Hepatocyte (in vitro differentiated cells): ENCODE data around the gene TRIM3. TPM values are rescaled to one million over a fixed set of nuclear protein-coding genes. Genes with fewer than 3 reads are reported as not detected.

Source experiments
- DNase-seq: peaks from one replicate; pipeline ENCODE4 v3.0.0-alpha.2; 2016; ENCODE audit warnings: low spot score
- H2AFZ ChIP-seq: fragments of 200-600 bp; sonication (generic); 2 replicates; pipeline ENCODE4 v1.6.0; 2016; ENCODE audit warnings: antibody characterized with exemption, mild to moderate bottlenecking
- H3K27ac ChIP-seq: fragments of 200-600 bp; sonication (generic); 2 replicates; pipeline ENCODE4 v1.5.1; 2016; ENCODE audit warnings: mild to moderate bottlenecking
- H3K27me3 ChIP-seq: fragments of 200-600 bp; sonication (generic); 2 replicates; pipeline ENCODE4 v1.6.1; 2016
- H3K36me3 ChIP-seq: fragments of 200-600 bp; sonication (generic); replicated peaks from 2 replicates; pipeline ENCODE4 v1.5.1; 2016; ENCODE audit warnings: low read depth; ENCODE audit not compliant: insufficient read depth
- H3K4me1 ChIP-seq: fragments of 200-600 bp; sonication (generic); 2 replicates; pipeline ENCODE4 v1.5.1; 2016; ENCODE audit warnings: mild to moderate bottlenecking, moderate library complexity; ENCODE audit not compliant: insufficient read depth
- H3K4me2 ChIP-seq: fragments of 200-600 bp; sonication (generic); 2 replicates; pipeline ENCODE4 v1.6.0; 2016
- H3K4me3 ChIP-seq: fragments of 200-600 bp; sonication (generic); 2 replicates; pipeline ENCODE4 v1.5.1; 2016; ENCODE audit warnings: mild to moderate bottlenecking
- H3K79me2 ChIP-seq: fragments of 200-600 bp; sonication (generic); 2 replicates; pipeline ENCODE4 v1.6.0; 2017; ENCODE audit warnings: mild to moderate bottlenecking
- H3K9me2 ChIP-seq: fragments of 200-600 bp; sonication (generic); replicated peaks from 2 replicates; pipeline ENCODE4 v1.6.0; 2017; ENCODE audit warnings: mild to moderate bottlenecking; ENCODE audit not compliant: insufficient read depth
- H3K9me3 ChIP-seq: fragments of 200-600 bp; sonication (generic); 2 replicates; pipeline ENCODE4 v1.5.1; 2016; ENCODE audit warnings: low read depth, mild to moderate bottlenecking
- H4K20me1 ChIP-seq: fragments of 200-600 bp; sonication (generic); 2 replicates; pipeline ENCODE4 v1.6.0; 2016; ENCODE audit warnings: mild to moderate bottlenecking; ENCODE audit not compliant: insufficient read depth, poor library complexity, severe bottlenecking
- EZH2 ChIP-seq: fragments of 200-600 bp; sonication (generic); IDR thresholded peaks from 2 replicates; pipeline ENCODE4 v1.6.1; 2016; ENCODE audit warnings: antibody characterized with exemption, mild to moderate bottlenecking, borderline replicate concordance
- EZH2phosphoT487 ChIP-seq: fragments of 200-600 bp; sonication (generic); IDR thresholded peaks from one replicate; pipeline ENCODE4 v1.6.1; 2018; ENCODE audit warnings: antibody characterized with exemption, mild to moderate bottlenecking, low read depth, moderate library complexity; ENCODE audit not compliant: unreplicated experiment, severe bottlenecking
- WGBS: methylation state at CpG from one replicate; pipeline ENCODE4 v1.1.6; 2016; ENCODE audit warnings: low lambda C conversion rate; ENCODE audit errors: missing lambda C conversion rate; 5-methylcytosine and 5-hydroxymethylcytosine counted together
- polyA plus RNA-seq: library from polyadenylated mRNA; unstranded; fragments of >200 nt; fragmentation: Nextera tagmentation; extraction: Ambion mirVana; gene quantifications from 2 replicates; pipeline ENCODE4 v1.2.1, GENCODE V29; 2016
- total RNA-seq: library from RNA; depleted of rRNA; stranded (reverse); fragments of >200 nt; gene quantifications from 2 replicates; pipeline ENCODE4 v1.2.3, GENCODE V29; 2014
- TF ChIP-seq, protein P1 (sequence below): fragments of 200-600 bp; sonication (generic); IDR thresholded peaks from 2 replicates; pipeline ENCODE4 v1.5.1; 2016; ENCODE audit warnings: antibody characterized with exemption, mild to moderate bottlenecking; ENCODE audit not compliant: poor library complexity

The TRIM3 gene
- total and polyA plus RNA-seq, 2 experiments from 2014 or later: 26.2 to 35.5 TPM

DNA sequence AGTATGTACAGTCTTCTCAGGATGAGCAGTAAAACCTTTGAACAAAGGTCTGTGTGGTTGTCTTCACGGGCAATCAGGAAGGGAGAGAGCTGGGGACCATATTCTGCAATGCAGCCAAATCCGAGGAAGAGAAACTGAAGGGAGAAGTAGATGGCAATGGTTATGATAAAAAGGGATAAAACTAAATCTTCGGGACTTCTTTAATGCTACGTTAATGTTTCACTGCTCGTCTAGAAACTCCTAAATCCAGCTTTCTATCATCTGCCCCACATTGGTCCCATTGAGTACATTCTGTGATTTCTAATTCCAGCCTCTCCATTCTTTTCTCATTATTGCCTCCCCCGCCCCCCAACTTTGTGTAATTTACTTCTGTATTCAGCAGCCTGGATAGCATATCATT lies 9.3 kb upstream of the TRIM3 start:
- no peak overlapping the region for H2AFZ ChIP-seq
- H3K4me1 ChIP-seq: peaks cover 29% of the 10 kb centered on the region
- H3K9me3 ChIP-seq: no peaks in the 10 kb centered on the region
- no peak overlapping the region for H3K4me3 ChIP-seq
- H3K4me2 ChIP-seq: peak overlapping the region; percentile 95
- no peak for DNase-seq
- H3K27me3 ChIP-seq: no peaks in the 10 kb centered on the region
- TF ChIP-seq EZH2phosphoT487: no peak
- TF ChIP-seq EZH2: no peak
- TF ChIP-seq, protein P1, sequence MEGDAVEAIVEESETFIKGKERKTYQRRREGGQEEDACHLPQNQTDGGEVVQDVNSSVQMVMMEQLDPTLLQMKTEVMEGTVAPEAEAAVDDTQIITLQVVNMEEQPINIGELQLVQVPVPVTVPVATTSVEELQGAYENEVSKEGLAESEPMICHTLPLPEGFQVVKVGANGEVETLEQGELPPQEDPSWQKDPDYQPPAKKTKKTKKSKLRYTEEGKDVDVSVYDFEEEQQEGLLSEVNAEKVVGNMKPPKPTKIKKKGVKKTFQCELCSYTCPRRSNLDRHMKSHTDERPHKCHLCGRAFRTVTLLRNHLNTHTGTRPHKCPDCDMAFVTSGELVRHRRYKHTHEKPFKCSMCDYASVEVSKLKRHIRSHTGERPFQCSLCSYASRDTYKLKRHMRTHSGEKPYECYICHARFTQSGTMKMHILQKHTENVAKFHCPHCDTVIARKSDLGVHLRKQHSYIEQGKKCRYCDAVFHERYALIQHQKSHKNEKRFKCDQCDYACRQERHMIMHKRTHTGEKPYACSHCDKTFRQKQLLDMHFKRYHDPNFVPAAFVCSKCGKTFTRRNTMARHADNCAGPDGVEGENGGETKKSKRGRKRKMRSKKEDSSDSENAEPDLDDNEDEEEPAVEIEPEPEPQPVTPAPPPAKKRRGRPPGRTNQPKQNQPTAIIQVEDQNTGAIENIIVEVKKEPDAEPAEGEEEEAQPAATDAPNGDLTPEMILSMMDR: no peak
- H3K36me3 ChIP-seq: no peaks in the 10 kb centered on the region
- H3K27ac ChIP-seq: peak overlapping the region; percentile 94
- WGBS: 94% methylated on average over 6 of the region's 6 CpGs
- H3K9me2 ChIP-seq: no peaks in the 10 kb centered on the region
- H3K79me2 ChIP-seq: peaks cover 47% of the 10 kb centered on the region
- H4K20me1 ChIP-seq: peaks cover 3% of the 10 kb centered on the region

DNA sequence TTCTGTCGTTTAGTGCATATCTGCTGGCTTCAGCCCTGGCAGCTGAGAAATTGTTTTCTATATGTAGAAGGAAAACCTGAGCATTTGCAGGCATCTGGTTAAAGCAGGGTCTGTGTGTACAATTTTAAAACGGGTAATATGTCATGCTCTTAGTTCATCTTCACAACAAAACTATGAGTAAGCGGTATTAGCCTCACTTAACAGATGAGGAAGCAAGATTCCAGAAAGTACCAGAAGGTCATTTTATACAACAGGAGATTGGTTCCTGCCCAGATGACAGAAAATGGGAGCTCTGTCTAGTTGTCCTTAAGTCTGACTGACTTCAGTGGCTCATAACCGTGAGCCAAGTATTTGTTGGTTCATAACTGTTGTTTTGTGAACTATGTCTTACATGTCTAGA lies 8.7 kb upstream of the TRIM3 start:
- H3K27ac ChIP-seq: peak overlapping the region; percentile 94
- no peak for DNase-seq
- H2AFZ ChIP-seq: no peak overlapping the region
- TF ChIP-seq EZH2phosphoT487 (no peak), EZH2 (no peak)
- TF ChIP-seq, protein P1: no peak
- peaks cover 23% of the 10 kb centered on the region for H3K4me1 ChIP-seq
- peaks cover 47% of the 10 kb centered on the region for H3K79me2 ChIP-seq
- H3K9me2 ChIP-seq: no peaks in the 10 kb centered on the region
- no peaks in the 10 kb centered on the region for H3K9me3 ChIP-seq
- WGBS: 87% methylated on average over 4 of the region's 4 CpGs
- peak overlapping the region; percentile 40 for H3K4me3 ChIP-seq
- H4K20me1 ChIP-seq: peaks cover 3% of the 10 kb centered on the region
- no peaks in the 10 kb centered on the region for H3K27me3 ChIP-seq
- no peaks in the 10 kb centered on the region for H3K36me3 ChIP-seq
- H3K4me2 ChIP-seq: peak overlapping the region; percentile 95

DNA sequence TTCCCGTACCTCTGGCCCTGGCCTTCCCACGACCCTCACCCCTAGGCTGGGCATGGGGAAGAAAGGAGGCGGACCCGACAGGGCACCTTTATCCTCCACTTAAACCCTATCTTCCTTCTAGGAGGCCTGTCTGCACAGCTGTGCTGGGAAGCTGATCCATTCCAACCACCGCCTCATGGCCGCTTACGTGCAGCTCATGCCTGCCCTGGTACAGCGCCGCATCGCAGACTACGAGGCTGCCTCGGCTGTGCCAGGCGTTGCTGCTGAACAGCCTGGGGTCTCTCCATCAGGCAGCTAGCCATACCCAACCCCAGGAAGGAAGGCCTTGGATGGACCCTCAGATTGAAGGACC lies 8.2 kb upstream of the TRIM3 start:
- Histone ChIP-seq H3K79me2 (peaks cover 47% of the 10 kb centered on the region), H3K4me3 (peak overlapping the region; percentile 40), H3K9me3 (no peaks in the 10 kb centered on the region), H3K36me3 (no peaks in the 10 kb centered on the region), H3K27me3 (no peaks in the 10 kb centered on the region), H2AFZ (no peak overlapping the region), H3K9me2 (no peaks in the 10 kb centered on the region), H3K4me1 (peaks cover 19% of the 10 kb centered on the region), H4K20me1 (peaks cover 3% of the 10 kb centered on the region), H3K4me2 (peak overlapping the region; percentile 95), H3K27ac (peak overlapping the region; percentile 94)
- 27% methylated on average over 12 of the region's 13 CpGs for WGBS
- TF ChIP-seq EZH2 (no peak), EZH2phosphoT487 (no peak)
- TF ChIP-seq, protein P1: no peak
- DNase-seq: no peak
